ENCODE measurements around the gene COPS8.

- TF ChIP-seq REST (IDR thresholded peaks at IDR 0.05; ENCODE audit: low read depth, low read length) (no peak), MXI1 (IDR thresholded peaks at IDR 0.05; ENCODE audit: low read depth, low read length) (no peak), FOSL2 (IDR thresholded peaks at IDR 0.05; ENCODE audit: borderline replicate concordance, low read depth) (no peak), TCF12 (IDR thresholded peaks at IDR 0.05) (no peak), RAD21 (IDR thresholded peaks at IDR 0.05; ENCODE audit: low read length) (no peak), CHD2 (IDR thresholded peaks at IDR 0.05; ENCODE audit: low read length, partially characterized antibody) (no peak), EZH2phosphoT487 (IDR thresholded peaks at IDR 0.05; ENCODE audit: borderline replicate concordance, low read depth) (no peak), EP300 (IDR thresholded peaks at IDR 0.05; ENCODE audit: borderline replicate concordance in 1 of 2, low read depth in 1 of 2, low read length in 1 of 2) (no peak), GATA2 (CRISPR knock-in tag; IDR thresholded peaks at IDR 0.05) (no peak), PBX3 (IDR thresholded peaks at IDR 0.05) (no peak), RFX5 (IDR thresholded peaks at IDR 0.05; ENCODE audit: low read length) (no peak), YY1 (IDR thresholded peaks at IDR 0.05; ENCODE audit: low read depth) (no peak)
- TF ChIP-seq, protein P1, sequence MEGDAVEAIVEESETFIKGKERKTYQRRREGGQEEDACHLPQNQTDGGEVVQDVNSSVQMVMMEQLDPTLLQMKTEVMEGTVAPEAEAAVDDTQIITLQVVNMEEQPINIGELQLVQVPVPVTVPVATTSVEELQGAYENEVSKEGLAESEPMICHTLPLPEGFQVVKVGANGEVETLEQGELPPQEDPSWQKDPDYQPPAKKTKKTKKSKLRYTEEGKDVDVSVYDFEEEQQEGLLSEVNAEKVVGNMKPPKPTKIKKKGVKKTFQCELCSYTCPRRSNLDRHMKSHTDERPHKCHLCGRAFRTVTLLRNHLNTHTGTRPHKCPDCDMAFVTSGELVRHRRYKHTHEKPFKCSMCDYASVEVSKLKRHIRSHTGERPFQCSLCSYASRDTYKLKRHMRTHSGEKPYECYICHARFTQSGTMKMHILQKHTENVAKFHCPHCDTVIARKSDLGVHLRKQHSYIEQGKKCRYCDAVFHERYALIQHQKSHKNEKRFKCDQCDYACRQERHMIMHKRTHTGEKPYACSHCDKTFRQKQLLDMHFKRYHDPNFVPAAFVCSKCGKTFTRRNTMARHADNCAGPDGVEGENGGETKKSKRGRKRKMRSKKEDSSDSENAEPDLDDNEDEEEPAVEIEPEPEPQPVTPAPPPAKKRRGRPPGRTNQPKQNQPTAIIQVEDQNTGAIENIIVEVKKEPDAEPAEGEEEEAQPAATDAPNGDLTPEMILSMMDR (IDR thresholded peaks at IDR 0.05) = no peak
- TF ChIP-seq, protein P2, sequence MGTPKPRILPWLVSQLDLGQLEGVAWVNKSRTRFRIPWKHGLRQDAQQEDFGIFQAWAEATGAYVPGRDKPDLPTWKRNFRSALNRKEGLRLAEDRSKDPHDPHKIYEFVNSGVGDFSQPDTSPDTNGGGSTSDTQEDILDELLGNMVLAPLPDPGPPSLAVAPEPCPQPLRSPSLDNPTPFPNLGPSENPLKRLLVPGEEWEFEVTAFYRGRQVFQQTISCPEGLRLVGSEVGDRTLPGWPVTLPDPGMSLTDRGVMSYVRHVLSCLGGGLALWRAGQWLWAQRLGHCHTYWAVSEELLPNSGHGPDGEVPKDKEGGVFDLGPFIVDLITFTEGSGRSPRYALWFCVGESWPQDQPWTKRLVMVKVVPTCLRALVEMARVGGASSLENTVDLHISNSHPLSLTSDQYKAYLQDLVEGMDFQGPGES (IDR thresholded peaks at IDR 0.05; ENCODE audit: low read depth, low read length) = no peak
Observed at GRCh38 chr2:237061356-237061755, 24.3 kb upstream of the COPS8 start.

Measured in SK-N-SH (cell line).